Liver (tissue), 9 donors: Measurements from ENCODE around the gene FGF19. TPM values are rescaled to one million over a fixed set of nuclear protein-coding genes. Genes with fewer than 3 reads are reported as not detected.

Experiments
- DNase-seq: peaks from one replicate; pipeline ENCODE4 v3.0.0-alpha.2; 2017; ENCODE audit warnings: low spot score
- H3K27ac ChIP-seq, 2 donors: one replicate each; pipeline ENCODE4 v1.7.0; 2013; ENCODE audit warnings: inconsistent platforms in 2 of 2, low read length in 2 of 2, control low read depth in 1 of 2, low read depth in 1 of 2, mild to moderate bottlenecking in 1 of 2
- H3K27me3 ChIP-seq, 4 donors: one replicate each; pipeline versions ENCODE4 v1.6.1 to v1.7.0; 2013; ENCODE audit warnings: low read length in 3 of 4, inconsistent platforms in 1 of 4, mild to moderate bottlenecking in 1 of 4, moderate library complexity in 1 of 4; ENCODE audit not compliant: control insufficient read depth in 4 of 4, insufficient read depth in 4 of 4
- H3K36me3 ChIP-seq, 4 donors: one replicate each; pipeline versions ENCODE4 v1.6.1 to v1.7.0; 2013; ENCODE audit warnings: low read length in 3 of 4, mild to moderate bottlenecking in 3 of 4, low read depth in 1 of 4, moderate library complexity in 1 of 4; ENCODE audit not compliant: control insufficient read depth in 4 of 4, insufficient read depth in 3 of 4
- H3K4me1 ChIP-seq, 4 donors: one replicate each; pipeline versions ENCODE4 v1.6.1 to v1.7.0; 2013; ENCODE audit warnings: low read length in 3 of 4, mild to moderate bottlenecking in 3 of 4, moderate library complexity in 1 of 4; ENCODE audit not compliant: control insufficient read depth in 4 of 4, insufficient read depth in 4 of 4
- H3K4me3 ChIP-seq, 3 donors: one replicate each; pipeline versions ENCODE4 v1.6.1 to v1.7.0; 2013; ENCODE audit warnings: low read length in 3 of 3, control low read depth in 1 of 3, low read depth in 1 of 3, mild to moderate bottlenecking in 1 of 3
- H3K9ac ChIP-seq, 2 donors: one replicate each; pipeline ENCODE4 v1.7.0; 2013; ENCODE audit warnings: low read length in 2 of 2, mild to moderate bottlenecking in 2 of 2, moderate library complexity in 2 of 2, control low read depth in 1 of 2, low read depth in 1 of 2
- H3K9me3 ChIP-seq, 4 donors: one replicate each; pipeline versions ENCODE4 v1.6.1 to v1.7.0; 2013; ENCODE audit warnings: low read length in 3 of 4; ENCODE audit not compliant: control insufficient read depth in 4 of 4
- ATF3 ChIP-seq: IDR thresholded peaks from 2 replicates; pipeline ENCODE4 v1.6.1; 2016; ENCODE audit warnings: antibody characterized with exemption
- CTCF ChIP-seq: fragments of 150-350 bp; IDR thresholded peaks from 2 replicates; pipeline ENCODE4 v1.5.1; 2017; ENCODE audit warnings: improper control_type of control experiment, low read depth, low read length; ENCODE audit not compliant: missing input control
- GABPA ChIP-seq, 2 donors: IDR thresholded peaks in 1 of 2; conservative IDR thresholded peaks in 1 of 2; 2 replicates each; pipeline ENCODE4 v1.6.1; 2016; ENCODE audit warnings: antibody characterized with exemption in 2 of 2, mild to moderate bottlenecking in 1 of 2, moderate library complexity in 1 of 2
- HNF4G ChIP-seq: IDR thresholded peaks from 2 replicates; pipeline ENCODE4 v1.6.1; 2016; ENCODE audit warnings: antibody characterized with exemption
- MAX ChIP-seq: IDR thresholded peaks from 2 replicates; pipeline ENCODE4 v1.6.1; 2016; ENCODE audit warnings: antibody characterized with exemption
- NR2F2 ChIP-seq: IDR thresholded peaks from 2 replicates; pipeline ENCODE4 v1.6.1; 2016; ENCODE audit warnings: antibody characterized with exemption
- RAD21 ChIP-seq, 2 donors: IDR thresholded peaks; 2 replicates each; pipeline ENCODE4 v1.6.1; 2016; ENCODE audit warnings: antibody characterized with exemption in 2 of 2, mild to moderate bottlenecking in 2 of 2
- REST ChIP-seq: IDR thresholded peaks from 2 replicates; pipeline ENCODE4 v1.6.1; 2016; ENCODE audit warnings: antibody characterized with exemption, mild to moderate bottlenecking
- RXRA ChIP-seq, 2 donors: IDR thresholded peaks; 2 replicates each; pipeline ENCODE4 v1.6.1; 2017 to 2018; ENCODE audit warnings: antibody characterized with exemption in 2 of 2, mild to moderate bottlenecking in 1 of 2
- SP1 ChIP-seq: IDR thresholded peaks from 2 replicates; pipeline ENCODE4 v1.6.1; 2018; ENCODE audit warnings: antibody characterized with exemption, mild to moderate bottlenecking
- WGBS: extraction: QIAGEN DNeasy Blood & Tissue Kit; methylation state at CpG from one replicate; pipeline ENCODE4 v1.1.7; 2013; 5-methylcytosine and 5-hydroxymethylcytosine counted together
- polyA plus RNA-seq, 2 donors: library from polyadenylated mRNA; stranded (reverse) in 1 of 2; unstranded in 1 of 2; fragments of 200-250 nt in 1 of 2; fragments of >200 nt in 1 of 2; fragmentation: Nextera tagmentation in 1 of 2; extraction: Ambion mirVana in 1 of 2; gene quantifications; one replicate each; pipeline versions ENCODE4 v1.2.1 to v1.2.3, GENCODE V29; 2013 to 2015
- total RNA-seq, 2 donors: library from RNA; depleted of rRNA; stranded (reverse); fragments of >200 nt; gene quantifications; one replicate each; pipeline ENCODE4 v1.2.3, GENCODE V29; 2014
- donor health status: healthy.
- donor health status: healthy.
- donor health status: healthy.
- donor health status: healthy.
- donor health status: healthy.

Gene FGF19
- total and polyA plus RNA-seq, 4 donors = 0.09 TPM; not detected in 3

- Histone ChIP-seq H3K27me3 (no peaks in the 10 kb centered on the region), H3K9ac (no peak overlapping the region), H3K4me3 (no peak overlapping the region), H3K4me1 (peaks cover 0 to 6% (median 3%) of the 10 kb centered on the region in 4 donors), H3K9me3 (no peaks in the 10 kb centered on the region), H3K36me3 (peaks cover 0 to 4% (median 2%) of the 10 kb centered on the region in 4 donors), H3K27ac (no peak overlapping the region)
- DNase-seq = no peak
- TF ChIP-seq GABPA (IDR thresholded peaks at IDR 0.05 in 1 of 2, conservative IDR thresholded peaks at IDR 0.05 in 1 of 2) (no peak), NR2F2 (no peak), CTCF (no peak), RAD21 (IDR thresholded peaks at IDR 0.05) (no peak), ATF3 (no peak)
- WGBS = 84% methylated on average over 27 of the region's 27 CpGs
Measured at GRCh38 chr11:69657911-69658625, 45.8 kb downstream of the FGF19 start.

GRCh38 chr11:69657456-69657910 lies 46.3 kb downstream of the FGF19 start:
- Histone ChIP-seq H3K9me3 (no peaks in the 10 kb centered on the region), H3K27ac (no peak overlapping the region), H3K4me1 (peaks cover 0 to 6% (median 3%) of the 10 kb centered on the region in 4 donors), H3K27me3 (no peaks in the 10 kb centered on the region), H3K36me3 (peaks cover 0 to 10% (median 5%) of the 10 kb centered on the region in 4 donors), H3K4me3 (no peak overlapping the region), H3K9ac (no peak overlapping the region)
- WGBS = 91% methylated on average over 14 of the region's 14 CpGs
- DNase-seq = no peak
- TF ChIP-seq HNF4G (no peak), REST (no peak), SP1 (no peak)

- Histone ChIP-seq H3K9ac (no peak overlapping the region), H3K4me1 (peaks cover 0 to 6% (median 3%) of the 10 kb centered on the region in 4 donors), H3K9me3 (no peaks in the 10 kb centered on the region), H3K4me3 (no peak overlapping the region), H3K27me3 (no peaks in the 10 kb centered on the region), H3K36me3 (peaks cover 0 to 17% (median 11%) of the 10 kb centered on the region in 4 donors), H3K27ac (no peak overlapping the region)
- no peak for DNase-seq
- 88% methylated on average over 20 of the region's 20 CpGs for WGBS
- no peak for TF ChIP-seq CTCF
- TF ChIP-seq RXRA (IDR thresholded peaks at IDR 0.05) = no peak
- no peak for TF ChIP-seq MAX
- no peak for TF ChIP-seq SP1
Measured at GRCh38 chr11:69656536-69657455, 47.0 kb downstream of the FGF19 start.
